ENCODE results near the gene TOR2A.

DNA sequence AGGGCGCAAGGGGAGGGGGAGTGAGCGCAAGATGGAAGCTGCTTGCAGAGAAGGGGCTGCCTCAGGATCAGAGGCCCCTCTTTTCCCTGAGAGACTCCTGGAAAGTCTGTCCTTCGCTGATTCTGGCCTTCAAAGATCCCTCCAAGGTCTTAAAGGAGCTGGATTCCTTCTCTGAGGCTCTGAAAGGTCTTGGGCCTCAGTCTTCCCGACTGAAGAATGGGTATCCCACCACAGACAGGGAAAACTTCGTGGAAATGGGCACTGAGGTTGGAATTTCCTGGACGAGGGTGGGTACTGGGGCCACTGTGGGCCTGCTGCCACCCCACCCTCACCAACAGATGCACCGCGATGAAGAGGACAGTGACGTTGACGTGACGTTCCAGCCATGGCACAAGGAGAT, 22.7 kb downstream of the TOR2A start:
- no peak for TF ChIP-seq EZH2 (IDR thresholded peaks at IDR 0.05)
- TF ChIP-seq, protein P1, sequence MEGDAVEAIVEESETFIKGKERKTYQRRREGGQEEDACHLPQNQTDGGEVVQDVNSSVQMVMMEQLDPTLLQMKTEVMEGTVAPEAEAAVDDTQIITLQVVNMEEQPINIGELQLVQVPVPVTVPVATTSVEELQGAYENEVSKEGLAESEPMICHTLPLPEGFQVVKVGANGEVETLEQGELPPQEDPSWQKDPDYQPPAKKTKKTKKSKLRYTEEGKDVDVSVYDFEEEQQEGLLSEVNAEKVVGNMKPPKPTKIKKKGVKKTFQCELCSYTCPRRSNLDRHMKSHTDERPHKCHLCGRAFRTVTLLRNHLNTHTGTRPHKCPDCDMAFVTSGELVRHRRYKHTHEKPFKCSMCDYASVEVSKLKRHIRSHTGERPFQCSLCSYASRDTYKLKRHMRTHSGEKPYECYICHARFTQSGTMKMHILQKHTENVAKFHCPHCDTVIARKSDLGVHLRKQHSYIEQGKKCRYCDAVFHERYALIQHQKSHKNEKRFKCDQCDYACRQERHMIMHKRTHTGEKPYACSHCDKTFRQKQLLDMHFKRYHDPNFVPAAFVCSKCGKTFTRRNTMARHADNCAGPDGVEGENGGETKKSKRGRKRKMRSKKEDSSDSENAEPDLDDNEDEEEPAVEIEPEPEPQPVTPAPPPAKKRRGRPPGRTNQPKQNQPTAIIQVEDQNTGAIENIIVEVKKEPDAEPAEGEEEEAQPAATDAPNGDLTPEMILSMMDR (IDR thresholded peaks at IDR 0.05): no peak

All from neural progenitor cell (in vitro differentiated cells).